Fibroblast of the conjunctiva (primary cell): ENCODE data around the gene ARTN.

Experiments
- DNase-seq: peaks from one replicate; pipeline ENCODE4 v3.0.0-alpha.2; 2010; ENCODE audit warnings: low read depth

ARTN gene

DNA sequence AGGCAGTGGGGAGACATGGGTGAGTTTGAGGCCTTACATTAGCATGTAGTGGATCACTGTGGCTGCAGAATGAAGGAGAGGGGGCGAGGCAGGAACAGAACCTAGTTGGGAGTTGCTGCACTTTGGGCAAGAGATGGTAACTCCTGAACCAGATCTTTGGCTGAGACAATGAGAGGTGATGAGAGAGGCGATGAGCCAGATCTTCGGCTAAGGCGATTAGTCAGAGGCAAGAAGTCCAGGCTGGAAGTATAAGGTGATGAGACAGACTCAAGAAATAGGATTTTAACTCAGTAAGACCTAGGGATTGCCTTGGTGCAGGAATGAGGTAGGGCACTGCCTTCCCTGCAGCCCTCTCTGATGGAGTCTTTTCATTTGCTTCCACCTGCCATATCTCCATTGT is 9.1 kb upstream of the ARTN start:
- DNase-seq, result no peak

DNA sequence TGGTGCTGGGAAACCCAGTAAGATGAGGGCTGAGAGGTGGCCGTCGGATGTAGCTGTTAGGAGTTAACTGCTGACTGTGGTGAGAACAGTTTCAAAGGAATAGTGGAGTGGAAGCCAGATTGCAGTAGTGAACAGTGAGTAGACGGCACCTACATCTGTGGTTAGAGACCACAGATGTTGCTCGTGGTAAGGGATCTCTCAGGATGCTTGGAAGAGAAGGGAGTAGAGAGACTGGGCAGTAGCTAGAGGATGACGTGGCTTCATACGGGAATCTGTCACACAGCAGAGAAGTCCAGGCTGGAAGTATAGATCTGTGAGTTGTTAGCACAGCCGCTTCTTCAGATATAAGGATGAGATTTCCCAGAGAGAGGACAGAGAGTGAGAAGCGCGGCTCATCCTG is 7.8 kb upstream of the ARTN start:
- no peak for DNase-seq

DNA sequence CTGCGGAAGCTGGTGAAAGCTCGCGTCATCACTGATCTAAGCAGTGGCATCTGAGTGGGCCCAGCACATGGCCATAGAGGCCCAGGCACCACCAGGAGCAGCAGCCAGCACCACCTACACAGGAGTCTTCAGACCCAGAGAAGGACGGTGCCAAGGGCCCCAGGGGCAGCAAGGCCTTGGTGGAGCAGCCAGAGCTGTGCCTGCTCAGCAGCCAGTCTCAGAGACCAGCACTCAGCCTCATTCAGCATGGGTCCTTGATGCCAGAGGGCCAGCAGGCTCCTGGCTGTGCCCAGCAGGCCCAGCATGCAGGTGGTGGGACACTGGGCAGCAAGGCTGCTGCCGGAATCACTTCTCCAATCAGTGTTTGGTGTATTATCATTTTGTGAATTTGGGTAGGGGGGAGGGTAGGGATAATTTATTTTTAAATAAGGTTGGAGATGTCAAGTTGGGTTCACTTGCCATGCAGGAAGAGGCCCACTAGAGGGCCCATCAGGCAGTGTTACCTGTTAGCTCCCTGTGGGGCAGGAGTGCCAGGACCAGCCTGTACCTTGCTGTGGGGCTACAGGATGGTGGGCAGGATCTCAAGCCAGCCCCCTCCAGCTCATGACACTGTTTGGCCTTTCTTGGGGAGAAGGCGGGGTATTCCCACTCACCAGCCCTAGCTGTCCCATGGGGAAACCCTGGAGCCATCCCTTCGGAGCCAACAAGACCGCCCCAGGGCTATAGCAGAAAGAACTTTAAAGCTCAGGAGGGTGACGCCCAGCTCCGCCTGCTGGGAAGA is 3.2 kb upstream of the ARTN start:
- DNase-seq, result no peak

GRCh38 chr1:43930949-43931275 is 2.7 kb upstream of the ARTN start:
- DNase-seq, result no peak

DNA sequence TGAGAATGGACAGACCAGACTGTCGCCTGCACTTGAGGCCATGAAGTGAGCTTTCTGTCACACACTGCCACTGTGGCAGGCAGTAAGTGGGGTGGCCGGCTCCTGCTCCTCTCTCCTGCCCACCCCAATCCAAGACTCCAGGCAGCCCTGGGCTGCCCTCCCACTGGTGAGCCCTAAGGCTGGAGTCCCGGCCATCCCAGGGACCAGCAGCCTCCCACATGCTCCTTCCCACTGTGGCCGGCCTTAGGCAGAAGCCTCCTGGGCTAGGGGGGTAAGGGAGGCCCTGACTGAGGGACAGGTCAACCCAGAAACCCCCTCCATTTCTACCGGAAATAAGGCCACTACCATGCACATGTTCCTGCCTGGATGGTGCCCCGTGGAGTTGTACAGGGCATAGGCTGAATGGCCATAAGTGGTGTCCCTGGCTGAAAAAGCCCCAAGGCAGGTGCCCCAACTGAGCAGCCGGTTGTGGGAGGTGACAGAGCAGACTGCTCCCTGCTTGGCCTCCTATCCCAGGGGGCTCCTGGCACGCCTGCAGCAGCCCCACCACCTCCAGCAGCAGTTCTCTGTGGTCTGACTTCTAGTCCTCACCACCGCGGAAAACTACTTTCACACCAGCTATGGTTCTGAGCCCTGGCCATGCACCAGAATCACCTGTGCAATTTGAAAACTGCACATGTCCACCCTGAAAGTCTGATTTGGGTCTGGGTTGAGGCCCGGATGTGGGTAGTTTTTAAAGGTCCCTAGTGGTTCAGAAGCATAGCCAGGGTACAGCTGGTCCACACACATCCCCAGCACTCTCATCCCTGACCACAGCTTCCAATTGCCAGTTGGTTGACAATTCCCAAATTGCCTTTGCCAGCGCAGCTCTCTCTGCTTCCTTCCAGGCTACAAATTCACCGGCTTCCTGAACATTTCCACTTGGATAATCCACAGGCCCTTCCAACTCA is 1.6 kb upstream of the ARTN start:
- DNase-seq, result no peak

DNA sequence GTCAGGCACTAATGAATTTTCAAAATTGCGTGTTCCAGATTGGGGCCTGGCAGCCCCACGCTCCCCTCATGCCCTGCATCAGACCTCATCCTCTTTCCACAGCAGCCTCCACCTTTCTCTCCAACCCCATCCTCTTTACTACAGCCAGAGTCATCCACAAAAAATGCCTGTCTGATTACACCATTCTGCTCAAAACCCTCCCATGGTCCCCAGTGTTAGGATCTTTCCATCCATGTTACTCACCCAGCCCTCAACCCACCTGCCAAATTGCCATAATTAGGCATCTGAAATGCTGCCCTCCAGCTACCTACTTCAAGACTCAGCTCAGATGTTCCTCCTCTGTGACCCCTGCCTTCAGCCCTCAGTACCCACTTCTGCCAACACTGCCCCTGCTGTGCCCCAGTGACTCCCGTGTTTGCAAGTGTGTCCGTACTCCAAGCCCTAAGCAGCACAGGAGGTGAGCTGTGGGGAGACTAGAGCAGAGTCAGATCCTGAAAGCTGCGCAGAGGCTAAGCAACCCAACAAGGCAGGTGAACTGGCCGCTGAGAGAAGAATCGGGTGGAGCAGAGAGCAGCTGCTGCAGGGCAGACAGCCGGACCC is 715 bp upstream of the ARTN start:
- DNase-seq, result no peak

DNA sequence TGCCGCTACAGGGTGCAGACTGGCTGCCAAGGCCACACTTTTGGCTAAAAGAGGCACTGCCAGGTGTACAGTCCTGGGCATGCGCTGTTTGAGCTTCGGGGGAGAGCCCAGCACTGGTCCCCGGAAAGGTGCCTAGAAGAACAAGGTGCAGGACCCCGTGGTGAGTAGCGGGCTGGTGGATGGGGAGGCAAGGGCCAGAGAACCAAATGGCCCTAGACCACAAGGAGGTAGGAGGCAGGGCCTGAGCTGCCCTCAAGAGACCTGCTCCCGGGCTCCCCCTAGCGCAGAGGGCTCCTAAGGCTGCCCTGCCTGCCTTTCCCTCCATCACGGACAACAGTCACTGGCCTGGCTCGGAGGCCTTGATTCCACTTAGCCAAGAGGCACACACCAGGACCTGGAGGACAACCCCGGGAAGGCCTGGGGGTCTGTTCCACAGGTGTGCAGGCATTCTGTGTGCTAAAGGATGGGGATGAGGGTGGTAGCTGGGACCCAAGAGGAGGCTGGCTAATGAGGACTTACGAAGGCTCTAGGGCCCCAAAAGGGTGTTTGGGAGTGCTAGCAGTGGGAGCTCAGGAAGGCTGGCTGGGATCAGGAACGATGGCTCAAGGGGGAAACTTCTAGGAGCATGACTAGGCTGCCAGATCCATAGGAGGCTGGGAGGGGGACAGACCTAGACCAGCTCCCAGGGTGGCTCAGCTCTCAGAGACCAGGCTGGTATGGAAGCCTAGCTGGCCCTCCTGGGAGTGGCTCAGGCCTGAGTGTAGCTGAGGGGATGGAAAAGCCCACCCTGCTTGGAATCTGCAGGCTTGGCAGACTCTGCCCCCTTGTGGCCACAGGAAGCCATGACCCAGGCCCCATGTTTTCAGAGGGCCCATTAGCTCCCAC is 742 bp downstream of the ARTN start:
- peak; percentile 27 for DNase-seq

GRCh38 chr1:43934986-43935324 is 1.4 kb downstream of the ARTN start:
- DNase-seq, result no peak

DNA sequence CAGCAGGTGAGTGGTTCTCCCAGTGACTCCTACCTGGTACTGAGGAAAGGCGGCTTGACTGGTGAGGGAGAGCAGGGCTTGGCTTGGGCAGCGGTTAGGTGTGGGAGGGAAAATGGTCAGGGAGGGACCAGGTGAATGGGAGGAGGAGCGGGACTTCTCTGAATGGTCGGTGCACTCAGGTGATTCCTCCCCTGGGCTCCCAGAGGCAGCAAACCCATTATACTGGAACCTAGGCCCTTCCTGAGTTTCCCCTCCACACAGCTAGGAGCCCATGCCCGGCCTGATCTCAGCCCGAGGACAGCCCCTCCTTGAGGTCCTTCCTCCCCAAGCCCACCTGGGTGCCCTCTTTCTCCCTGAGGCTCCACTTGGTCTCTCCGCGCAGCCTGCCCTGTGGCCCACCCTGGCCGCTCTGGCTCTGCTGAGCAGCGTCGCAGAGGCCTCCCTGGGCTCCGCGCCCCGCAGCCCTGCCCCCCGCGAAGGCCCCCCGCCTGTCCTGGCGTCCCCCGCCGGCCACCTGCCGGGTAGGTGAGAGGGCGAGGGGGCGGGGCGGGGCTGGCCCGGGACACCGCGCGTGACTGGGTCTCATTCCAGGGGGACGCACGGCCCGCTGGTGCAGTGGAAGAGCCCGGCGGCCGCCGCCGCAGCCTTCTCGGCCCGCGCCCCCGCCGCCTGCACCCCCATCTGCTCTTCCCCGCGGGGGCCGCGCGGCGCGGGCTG is 2.3 kb downstream of the ARTN start:
- DNase-seq, result no peak

GRCh38 chr1:43936431-43937151 is 3.0 kb downstream of the ARTN start:
- DNase-seq, result no peak

DNA sequence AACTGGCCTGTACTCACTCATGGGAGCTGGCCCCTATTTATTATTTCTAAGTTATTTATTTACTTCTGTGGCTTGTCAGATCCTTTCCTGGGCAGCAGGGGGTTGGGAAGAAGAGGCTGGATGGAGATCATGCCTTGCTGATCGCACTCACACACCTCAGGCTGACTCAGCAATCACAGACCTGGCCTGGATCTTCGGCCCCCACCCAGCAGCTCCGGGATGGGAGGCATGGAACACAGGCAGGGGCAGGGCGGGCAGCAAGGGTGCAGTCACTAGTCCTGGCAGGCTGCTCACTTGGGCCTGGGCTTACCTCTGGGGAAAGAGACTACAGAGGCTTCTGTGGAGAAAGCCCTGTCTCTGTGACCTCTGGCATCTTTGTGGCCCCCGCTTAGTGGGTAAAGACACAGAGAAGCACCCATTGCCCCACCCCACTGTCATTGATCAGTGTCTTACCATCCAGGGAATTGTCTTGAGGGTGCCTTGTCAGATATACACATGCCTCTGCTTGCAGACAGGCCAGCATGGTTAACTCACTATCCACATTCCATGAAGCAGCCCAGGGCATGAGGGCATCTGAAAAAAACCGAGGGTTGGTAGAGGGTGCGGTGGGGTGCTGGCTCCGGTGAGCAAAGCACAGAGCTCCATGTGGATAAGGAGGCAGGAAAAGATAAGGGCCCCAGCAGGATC is 3.7 kb downstream of the ARTN start:
- DNase-seq, result no peak

DNA sequence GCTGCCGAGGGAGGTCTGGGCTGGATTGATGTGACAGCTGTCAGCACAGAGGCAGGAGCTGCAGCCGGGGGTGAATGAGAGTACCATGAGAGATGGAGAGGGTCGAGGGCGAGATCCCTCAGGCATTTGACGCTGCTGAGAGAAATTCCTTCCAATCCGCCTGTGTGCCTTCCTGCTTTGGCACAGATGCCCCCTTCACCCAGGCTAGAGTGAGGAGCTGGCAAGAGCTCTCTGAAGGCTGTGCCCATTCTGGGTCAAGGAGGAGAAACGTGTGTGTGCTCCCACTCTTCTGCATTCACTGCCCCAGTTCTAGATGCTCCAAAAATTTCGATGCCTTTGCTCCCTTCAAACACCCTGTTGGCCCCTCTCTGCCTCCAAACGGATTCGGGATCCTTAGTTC is 4.8 kb downstream of the ARTN start:
- DNase-seq, result no peak

DNA sequence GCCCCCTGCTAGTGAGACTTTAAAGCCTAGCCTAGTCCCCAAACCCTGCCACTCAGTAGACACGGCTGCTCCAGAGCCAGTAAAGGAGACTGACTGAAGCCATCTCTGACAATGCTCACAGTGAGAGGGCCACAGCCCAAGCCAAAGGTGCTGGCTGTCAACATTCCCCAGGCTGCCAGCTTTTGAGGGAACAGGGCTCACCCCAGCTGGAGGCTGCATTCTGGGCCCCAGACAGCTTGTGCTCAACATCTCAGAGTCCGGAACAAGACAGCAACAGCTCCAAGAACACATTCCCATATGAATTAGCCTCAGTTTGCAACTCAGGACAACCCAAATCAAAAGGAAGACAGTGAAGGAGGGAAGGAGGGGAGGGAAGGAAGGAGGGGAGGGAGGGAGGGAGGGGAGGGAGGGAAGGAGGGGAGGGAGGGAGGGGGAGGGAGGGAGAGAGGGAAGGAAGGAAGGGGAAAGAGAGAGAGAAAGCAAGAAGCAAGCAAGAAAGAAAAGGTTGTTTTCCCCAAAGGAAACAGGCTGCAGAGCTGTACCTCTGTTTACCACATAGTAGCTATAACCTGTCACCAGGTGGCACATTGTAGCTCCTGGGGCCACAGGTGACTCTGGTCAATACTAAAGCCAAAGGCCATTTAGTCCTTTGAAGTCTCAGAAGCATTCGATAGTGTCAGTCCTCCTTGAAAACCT is 5.4 kb downstream of the ARTN start:
- no peak for DNase-seq

- no peak for DNase-seq
Measured at GRCh38 chr1:43942411-43942810, 8.8 kb downstream of the ARTN start.

GRCh38 chr1:43944860-43945259 is 11.3 kb downstream of the ARTN start:
- no peak for DNase-seq

GRCh38 chr1:43945674-43946235 is 12.2 kb downstream of the ARTN start:
- no peak for DNase-seq

DNA sequence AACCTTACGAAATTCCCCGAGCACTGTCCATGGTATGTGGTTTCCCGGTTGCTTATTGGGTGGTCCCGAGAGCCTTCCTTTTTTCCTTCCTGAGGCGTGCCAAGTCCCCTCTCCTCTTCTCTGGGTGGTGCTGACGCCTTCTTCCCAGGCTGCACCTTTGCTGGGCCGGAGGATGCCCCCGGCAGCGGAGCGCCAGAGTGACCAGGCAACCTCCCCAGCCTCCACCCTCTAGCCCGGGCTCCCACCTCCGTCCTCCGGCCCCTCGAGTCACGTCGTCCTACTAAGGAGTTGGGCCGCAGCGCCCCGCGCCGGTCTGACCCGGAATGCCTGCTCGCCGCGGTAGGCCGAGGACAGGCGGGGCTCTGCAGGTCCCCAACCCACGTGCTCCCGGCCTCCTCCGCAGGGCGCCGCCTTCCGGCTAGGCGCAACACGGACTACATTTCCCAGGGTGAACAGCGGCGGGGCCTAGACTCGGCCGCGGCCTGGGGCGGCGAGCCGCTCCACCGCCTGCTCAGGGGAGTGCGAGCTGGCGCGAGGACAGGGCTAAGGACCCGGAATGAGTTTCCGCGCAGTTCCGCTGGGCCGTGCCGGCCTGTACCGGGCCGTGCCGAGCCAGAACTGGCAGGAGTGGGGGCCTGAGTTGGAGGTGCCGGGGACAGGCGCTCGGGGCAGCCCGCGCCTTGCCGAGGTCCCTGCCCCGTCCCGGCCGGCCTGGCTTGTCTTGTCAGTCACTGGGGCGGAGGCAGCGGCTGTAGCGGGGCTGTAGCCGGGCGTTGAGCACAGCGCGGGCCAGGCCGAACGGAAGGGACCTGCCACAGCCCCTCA is 12.8 kb downstream of the ARTN start, which contains the start of gene IPO13:
Gene IPO13 (plus strand): TSS at position 715 of the 825 bp plus-strand sequence. CDS start 651 bp downstream, outside the sequence.
- DNase-seq, result peak; percentile 91
